Measurements from ENCODE around the gene COL6A3.

GRCh38 chr2:237324837-237325236 lies 89.1 kb downstream of the COL6A3 start:
- no peak for TF ChIP-seq POLR2A (IDR thresholded peaks at IDR 0.05)
- TF ChIP-seq, protein P1, sequence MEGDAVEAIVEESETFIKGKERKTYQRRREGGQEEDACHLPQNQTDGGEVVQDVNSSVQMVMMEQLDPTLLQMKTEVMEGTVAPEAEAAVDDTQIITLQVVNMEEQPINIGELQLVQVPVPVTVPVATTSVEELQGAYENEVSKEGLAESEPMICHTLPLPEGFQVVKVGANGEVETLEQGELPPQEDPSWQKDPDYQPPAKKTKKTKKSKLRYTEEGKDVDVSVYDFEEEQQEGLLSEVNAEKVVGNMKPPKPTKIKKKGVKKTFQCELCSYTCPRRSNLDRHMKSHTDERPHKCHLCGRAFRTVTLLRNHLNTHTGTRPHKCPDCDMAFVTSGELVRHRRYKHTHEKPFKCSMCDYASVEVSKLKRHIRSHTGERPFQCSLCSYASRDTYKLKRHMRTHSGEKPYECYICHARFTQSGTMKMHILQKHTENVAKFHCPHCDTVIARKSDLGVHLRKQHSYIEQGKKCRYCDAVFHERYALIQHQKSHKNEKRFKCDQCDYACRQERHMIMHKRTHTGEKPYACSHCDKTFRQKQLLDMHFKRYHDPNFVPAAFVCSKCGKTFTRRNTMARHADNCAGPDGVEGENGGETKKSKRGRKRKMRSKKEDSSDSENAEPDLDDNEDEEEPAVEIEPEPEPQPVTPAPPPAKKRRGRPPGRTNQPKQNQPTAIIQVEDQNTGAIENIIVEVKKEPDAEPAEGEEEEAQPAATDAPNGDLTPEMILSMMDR (IDR thresholded peaks at IDR 0.05) = no peak
